Measurements from ENCODE around the gene FAR2.

DNA sequence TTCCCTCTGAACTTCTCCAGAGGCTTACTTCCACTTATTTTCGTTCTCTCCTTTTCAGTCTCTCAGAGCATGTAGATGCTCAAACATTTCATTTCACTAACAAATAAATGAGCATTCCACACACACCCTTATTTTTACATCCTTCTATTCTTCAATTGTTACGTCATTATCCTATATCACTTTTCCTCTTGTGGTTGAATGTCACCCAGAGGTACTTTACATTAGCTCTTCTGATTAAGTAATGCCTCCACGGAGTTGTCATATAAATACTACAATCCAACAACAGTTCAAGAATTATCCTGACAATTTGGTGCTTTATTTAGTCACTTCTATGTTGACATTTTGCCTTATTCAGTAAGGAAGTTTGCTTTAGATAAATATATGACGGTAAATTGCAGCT is 18.4 kb downstream of the FAR2 start:
- TF ChIP-seq, protein P1, sequence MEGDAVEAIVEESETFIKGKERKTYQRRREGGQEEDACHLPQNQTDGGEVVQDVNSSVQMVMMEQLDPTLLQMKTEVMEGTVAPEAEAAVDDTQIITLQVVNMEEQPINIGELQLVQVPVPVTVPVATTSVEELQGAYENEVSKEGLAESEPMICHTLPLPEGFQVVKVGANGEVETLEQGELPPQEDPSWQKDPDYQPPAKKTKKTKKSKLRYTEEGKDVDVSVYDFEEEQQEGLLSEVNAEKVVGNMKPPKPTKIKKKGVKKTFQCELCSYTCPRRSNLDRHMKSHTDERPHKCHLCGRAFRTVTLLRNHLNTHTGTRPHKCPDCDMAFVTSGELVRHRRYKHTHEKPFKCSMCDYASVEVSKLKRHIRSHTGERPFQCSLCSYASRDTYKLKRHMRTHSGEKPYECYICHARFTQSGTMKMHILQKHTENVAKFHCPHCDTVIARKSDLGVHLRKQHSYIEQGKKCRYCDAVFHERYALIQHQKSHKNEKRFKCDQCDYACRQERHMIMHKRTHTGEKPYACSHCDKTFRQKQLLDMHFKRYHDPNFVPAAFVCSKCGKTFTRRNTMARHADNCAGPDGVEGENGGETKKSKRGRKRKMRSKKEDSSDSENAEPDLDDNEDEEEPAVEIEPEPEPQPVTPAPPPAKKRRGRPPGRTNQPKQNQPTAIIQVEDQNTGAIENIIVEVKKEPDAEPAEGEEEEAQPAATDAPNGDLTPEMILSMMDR (IDR thresholded peaks at IDR 0.05) = no peak
- TF ChIP-seq ZFX (IDR thresholded peaks at IDR 0.05; ENCODE audit: borderline replicate concordance) = no peak
